Esophagus squamous epithelium (tissue), 5 donors: ENCODE measurements around the gene PTPRG. TPM values are rescaled to one million over a fixed set of nuclear protein-coding genes. Genes with fewer than 3 reads are reported as not detected.

Source experiments
- DNase-seq: peaks from one replicate; lab custom pipeline; 2025; lab: John Stamatoyannopoulos, UW
- H3K27ac ChIP-seq, 4 donors: fragments of 200-600 bp; sonication (generic); one replicate each; pipeline ENCODE4 v1.5.1; 2016 to 2019; ENCODE audit warnings: mild to moderate bottlenecking in 1 of 4
- H3K27me3 ChIP-seq, 4 donors: fragments of 200-600 bp; sonication (generic); 1 replicate in 3 of 4; 2 replicates in 1 of 4; pipeline versions ENCODE4 v1.5.1 to v1.6.0; 2017 to 2021; ENCODE audit warnings: antibody characterized with exemption in 1 of 4
- H3K36me3 ChIP-seq, 3 donors: fragments of 200-600 bp; sonication (generic); one replicate each; pipeline ENCODE4 v1.5.1; 2016 to 2019
- H3K4me1 ChIP-seq, 3 donors: fragments of 200-600 bp; sonication (generic); one replicate each; pipeline ENCODE4 v1.5.1; 2017 to 2019
- H3K4me3 ChIP-seq, 4 donors: fragments of 200-600 bp; sonication (generic); 1 replicate in 3 of 4; 2 replicates in 1 of 4; pipeline ENCODE4 v1.5.1; 2016 to 2019; ENCODE audit warnings: mild to moderate bottlenecking in 2 of 4, moderate library complexity in 1 of 4
- H3K9me3 ChIP-seq, 3 donors: fragments of 200-600 bp; sonication (generic); one replicate each; pipeline ENCODE4 v1.5.1; 2016 to 2019
- CTCF ChIP-seq, 6 experiments: fragments of 450-650 bp in 4 of 6; fragments of 200-600 bp in 2 of 6; sonication (generic) in 2 of 6; IDR thresholded peaks; one replicate each; pipeline ENCODE4 v1.5.1; 2016 to 2019; ENCODE audit warnings: antibody characterized with exemption in 6 of 6, mild to moderate bottlenecking in 4 of 6, moderate library complexity in 4 of 6
- POLR2A ChIP-seq, 4 donors: fragments of 450-650 bp; IDR thresholded peaks; one replicate each; pipeline ENCODE4 v1.6.1; 2017; ENCODE audit warnings: antibody characterized with exemption in 4 of 4, mild to moderate bottlenecking in 4 of 4, moderate library complexity in 3 of 4
- WGBS, 2 donors: methylation state at CpG; one replicate each; pipeline ENCODE4 v1.1.5; 2018; 5-methylcytosine and 5-hydroxymethylcytosine counted together
- intact Hi-C: fragments of 100-400 bp; cut with DNase I; formaldehyde crosslinking; loops from one replicate; pipeline ENCODE4 v1.15.0; 2022
- total RNA-seq, 4 donors: library from RNA; depleted of rRNA; stranded (reverse); fragments of >200 nt; gene quantifications; one replicate each; pipeline ENCODE4 v1.1.0, GENCODE V29; 2016
- donor health status: DM: yes; HTN: yes; CAD: no.

The PTPRG gene
- total RNA-seq, 4 donors from 2014 or later, result 3.7 to 42.2 (median 15.2) TPM

GRCh38 chr3:62253971-62254370 lies 692.6 kb downstream of the PTPRG start:
- 59 to 73% methylated on average over 3 of the region's 3 CpGs for WGBS, 2 donors
- intact Hi-C loops, result no loop called here
- H3K9me3 ChIP-seq, result no peaks in the 10 kb centered on the region
- peaks cover 0 to 7% (median 0%) of the 10 kb centered on the region in 3 donors for H3K36me3 ChIP-seq
- DNase-seq, result no peak
- no peak overlapping the region for H3K4me3 ChIP-seq
- no peaks in the 10 kb centered on the region for H3K4me1 ChIP-seq
- TF ChIP-seq POLR2A (IDR thresholded peaks at IDR 0.05) (no peak), CTCF (IDR thresholded peaks at IDR 0.05) (no peak)
- H3K27ac ChIP-seq, result no peak overlapping the region
- H3K27me3 ChIP-seq, result no peaks in the 10 kb centered on the region

- Histone ChIP-seq H3K36me3 (peaks cover 0 to 7% (median 0%) of the 10 kb centered on the region in 3 donors), H3K27me3 (no peaks in the 10 kb centered on the region), H3K4me1 (peaks cover 0 to 3% (median 0%) of the 10 kb centered on the region in 3 donors), H3K9me3 (no peaks in the 10 kb centered on the region), H3K4me3 (no peak overlapping the region), H3K27ac (no peak overlapping the region)
- intact Hi-C loops, result no loop called here
- WGBS, 2 donors, result 94 to 96% methylated on average over 2 of the region's 2 CpGs
- TF ChIP-seq POLR2A (IDR thresholded peaks at IDR 0.05), result no peak
- no peak for TF ChIP-seq CTCF (IDR thresholded peaks at IDR 0.05)
- DNase-seq, result no peak
Observed at GRCh38 chr3:62255758-62256157, 694.4 kb downstream of the PTPRG start.

GRCh38 chr3:62259924-62260323 lies 698.6 kb downstream of the PTPRG start:
- 64 to 66% methylated on average over 3 of the region's 3 CpGs for WGBS, 2 donors

GRCh38 chr3:62260655-62261054 lies 699.3 kb downstream of the PTPRG start:
- intact Hi-C loops, result no loop called here
- WGBS, 2 donors, result 70 to 77% methylated on average over 1 of the region's 1 CpG
- TF ChIP-seq POLR2A (IDR thresholded peaks at IDR 0.05) (no peak), CTCF (IDR thresholded peaks at IDR 0.05) (no peak)

More at GRCh38 chr3:62259924-62260323, 698.6 kb downstream of the PTPRG start:
- no peak overlapping the region for H3K4me3 ChIP-seq
- intact Hi-C loops, result no loop called here
- H3K27ac ChIP-seq, result no peak overlapping the region
- TF ChIP-seq POLR2A (IDR thresholded peaks at IDR 0.05), result no peak
- no peak for TF ChIP-seq CTCF (IDR thresholded peaks at IDR 0.05)
- no peaks in the 10 kb centered on the region for H3K9me3 ChIP-seq
- H3K36me3 ChIP-seq, result peaks cover 0 to 31% (median 0%) of the 10 kb centered on the region in 3 donors
- DNase-seq, result no peak
- peaks cover 0 to 10% (median 0%) of the 10 kb centered on the region in 3 donors for H3K4me1 ChIP-seq
- no peaks in the 10 kb centered on the region for H3K27me3 ChIP-seq

GRCh38 chr3:62261121-62261520 lies 699.8 kb downstream of the PTPRG start:
- Histone ChIP-seq H3K36me3 (peaks cover 0 to 24% (median 0%) of the 10 kb centered on the region in 3 donors), H3K9me3 (no peaks in the 10 kb centered on the region), H3K4me1 (peaks cover 0 to 10% (median 0%) of the 10 kb centered on the region in 3 donors), H3K27ac (no peak overlapping the region), H3K27me3 (no peaks in the 10 kb centered on the region), H3K4me3 (no peak overlapping the region)
- intact Hi-C loops, result no loop called here
- 42 to 48% methylated on average over 3 of the region's 3 CpGs for WGBS, 2 donors
- DNase-seq, result no peak
- TF ChIP-seq POLR2A (IDR thresholded peaks at IDR 0.05), result no peak
- no peak for TF ChIP-seq CTCF (IDR thresholded peaks at IDR 0.05)

More at GRCh38 chr3:62260655-62261054, 699.3 kb downstream of the PTPRG start:
- Histone ChIP-seq H3K36me3 (peaks cover 0 to 27% (median 0%) of the 10 kb centered on the region in 3 donors), H3K9me3 (no peaks in the 10 kb centered on the region), H3K4me1 (peaks cover 0 to 10% (median 0%) of the 10 kb centered on the region in 3 donors), H3K27me3 (no peaks in the 10 kb centered on the region), H3K27ac (no peak overlapping the region), H3K4me3 (no peak overlapping the region)
- DNase-seq, result no peak
